Neural progenitor cell (in vitro differentiated cells): ENCODE measurements around the gene OCEL1.

Experiments used
- EZH2 ChIP-seq: fragments of 200-600 bp; sonication (generic); IDR thresholded peaks from 2 replicates; pipeline ENCODE4 v1.6.1; 2017; ENCODE audit warnings: antibody characterized with exemption, mild to moderate bottlenecking, moderate library complexity
- EZH2phosphoT487 ChIP-seq: fragments of 200-600 bp; sonication (generic); IDR thresholded peaks from 2 replicates; pipeline ENCODE4 v1.6.1; 2017; ENCODE audit warnings: antibody characterized with exemption
- TF ChIP-seq, protein P1 (sequence below): fragments of 200-600 bp; sonication (generic); IDR thresholded peaks from 2 replicates; pipeline ENCODE4 v1.5.1; 2017; ENCODE audit warnings: antibody characterized with exemption, mild to moderate bottlenecking

DNA sequence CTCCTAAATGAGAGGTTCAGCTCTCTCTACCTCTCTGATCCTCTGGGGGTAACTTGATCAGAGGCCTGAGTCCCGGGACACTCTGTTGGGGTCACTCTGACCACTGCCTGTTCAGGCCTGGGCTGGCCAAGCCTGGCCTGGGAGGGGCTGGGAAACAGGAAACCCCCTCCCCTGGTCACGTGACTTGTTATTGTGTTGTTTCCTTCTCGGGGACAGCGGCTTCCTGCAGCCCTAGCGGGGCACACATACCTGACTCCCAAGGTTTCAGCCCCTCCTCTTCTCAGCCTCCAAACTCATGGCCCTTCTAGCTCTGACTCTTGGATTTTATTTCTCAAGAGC is 38.6 kb downstream of the OCEL1 start, which contains the start of gene USHBP1:
- TF ChIP-seq, protein P1, sequence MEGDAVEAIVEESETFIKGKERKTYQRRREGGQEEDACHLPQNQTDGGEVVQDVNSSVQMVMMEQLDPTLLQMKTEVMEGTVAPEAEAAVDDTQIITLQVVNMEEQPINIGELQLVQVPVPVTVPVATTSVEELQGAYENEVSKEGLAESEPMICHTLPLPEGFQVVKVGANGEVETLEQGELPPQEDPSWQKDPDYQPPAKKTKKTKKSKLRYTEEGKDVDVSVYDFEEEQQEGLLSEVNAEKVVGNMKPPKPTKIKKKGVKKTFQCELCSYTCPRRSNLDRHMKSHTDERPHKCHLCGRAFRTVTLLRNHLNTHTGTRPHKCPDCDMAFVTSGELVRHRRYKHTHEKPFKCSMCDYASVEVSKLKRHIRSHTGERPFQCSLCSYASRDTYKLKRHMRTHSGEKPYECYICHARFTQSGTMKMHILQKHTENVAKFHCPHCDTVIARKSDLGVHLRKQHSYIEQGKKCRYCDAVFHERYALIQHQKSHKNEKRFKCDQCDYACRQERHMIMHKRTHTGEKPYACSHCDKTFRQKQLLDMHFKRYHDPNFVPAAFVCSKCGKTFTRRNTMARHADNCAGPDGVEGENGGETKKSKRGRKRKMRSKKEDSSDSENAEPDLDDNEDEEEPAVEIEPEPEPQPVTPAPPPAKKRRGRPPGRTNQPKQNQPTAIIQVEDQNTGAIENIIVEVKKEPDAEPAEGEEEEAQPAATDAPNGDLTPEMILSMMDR = no peak
- no peak for TF ChIP-seq EZH2phosphoT487
- TF ChIP-seq EZH2 = no peak
